ENCODE results near the gene EXO5. TPM values are rescaled to one million over a fixed set of nuclear protein-coding genes. Genes with fewer than 3 reads are reported as not detected.

EXO5 gene
- polyA plus RNA-seq, 6 donors from 2014 or later = 5.5 to 16.2 (median 7.4) TPM

DNA sequence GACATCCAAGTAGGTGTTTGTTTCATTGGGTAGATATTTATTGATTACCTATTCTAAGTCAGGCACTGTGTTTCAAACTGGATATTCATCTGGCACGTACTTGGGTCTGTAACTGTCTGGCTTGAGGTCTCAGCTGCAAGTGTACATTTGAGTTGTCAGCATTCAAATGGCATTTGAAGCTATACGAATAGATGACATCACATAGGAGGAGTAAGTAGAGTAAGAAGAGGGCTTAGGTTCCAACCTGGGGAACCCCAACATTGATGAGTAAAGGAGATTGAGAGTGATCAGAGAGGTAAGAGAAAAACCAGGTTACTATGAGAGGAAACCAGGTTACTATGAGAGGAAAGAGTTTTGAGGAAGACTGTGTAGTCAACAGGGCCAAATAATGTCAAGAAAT is 53.6 kb downstream of the EXO5 start:
- DNase-seq (no peak), ATAC-seq (ENCODE audit: low read depth in 2 of 2) (no peak)
- H3K9me3 Mint-ChIP-seq = peaks cover 0 to 10% (median 2%) of the 10 kb centered on the region in 7 donors
- peaks cover 9 to 23% (median 16%) of the 10 kb centered on the region in 3 donors for H3K27me3 Mint-ChIP-seq
- no peak overlapping the region for H3K4me3 Mint-ChIP-seq
- no peaks in the 10 kb centered on the region for H3K36me3 Mint-ChIP-seq
- H3K4me1 Mint-ChIP-seq = no peaks in the 10 kb centered on the region
- H3K27ac Mint-ChIP-seq = no peak overlapping the region

- H3K27me3 Mint-ChIP-seq = peaks cover 9 to 23% (median 16%) of the 10 kb centered on the region in 3 donors
- H3K36me3 Mint-ChIP-seq = no peaks in the 10 kb centered on the region
- no peak overlapping the region for H3K4me3 Mint-ChIP-seq
- H3K27ac Mint-ChIP-seq = no peak overlapping the region
- ATAC-seq (ENCODE audit: low read depth in 2 of 2) = no peak
- no peak for DNase-seq
- H3K4me1 Mint-ChIP-seq = no peaks in the 10 kb centered on the region
- peaks cover 0 to 10% (median 1%) of the 10 kb centered on the region in 7 donors for H3K9me3 Mint-ChIP-seq
These were observed 54.7 kb downstream of the EXO5 start for GRCh38 chr1:40563266-40563665.

DNA sequence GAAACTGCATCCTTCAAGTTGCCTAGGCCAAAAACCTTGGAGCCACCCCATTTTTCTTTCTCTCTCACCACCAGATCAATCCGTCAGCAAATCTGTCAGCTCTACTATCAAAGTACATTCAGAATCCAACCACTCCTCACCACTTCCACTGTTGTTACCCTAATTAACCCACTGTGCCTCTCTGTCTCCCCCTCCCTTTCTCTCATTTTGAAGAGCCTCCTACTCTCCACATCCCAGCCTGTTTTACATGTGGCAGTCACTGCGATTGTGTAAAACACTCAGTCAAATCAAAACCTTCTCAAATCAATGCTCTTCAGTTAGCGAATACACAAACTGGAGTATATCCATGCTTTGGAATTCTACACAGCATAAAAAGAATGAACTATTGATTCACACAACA is 55.9 kb downstream of the EXO5 start:
- peaks cover 0 to 10% (median 1%) of the 10 kb centered on the region in 7 donors for H3K9me3 Mint-ChIP-seq
- ATAC-seq (ENCODE audit: low read depth in 2 of 2) = no peak
- no peak overlapping the region for H3K4me3 Mint-ChIP-seq
- H3K27ac Mint-ChIP-seq = peak overlapping the region in 1 of 6 donors; percentile 28
- no peak for DNase-seq
- H3K27me3 Mint-ChIP-seq = peaks cover 9 to 23% (median 16%) of the 10 kb centered on the region in 3 donors
- no peaks in the 10 kb centered on the region for H3K36me3 Mint-ChIP-seq
- H3K4me1 Mint-ChIP-seq = no peaks in the 10 kb centered on the region

- no peak overlapping the region for H3K4me3 Mint-ChIP-seq
- H3K36me3 Mint-ChIP-seq = no peaks in the 10 kb centered on the region
- no peaks in the 10 kb centered on the region for H3K4me1 Mint-ChIP-seq
- DNase-seq (no peak), ATAC-seq (ENCODE audit: low read depth in 2 of 2) (no peak)
- H3K27ac Mint-ChIP-seq = peak overlapping the region in 1 of 6 donors; percentile 28
- H3K27me3 Mint-ChIP-seq = peaks cover 9 to 23% (median 16%) of the 10 kb centered on the region in 3 donors
- H3K9me3 Mint-ChIP-seq = peaks cover 0 to 7% (median 1%) of the 10 kb centered on the region in 7 donors
These were observed 56.3 kb downstream of the EXO5 start for GRCh38 chr1:40564913-40565312.

Other genes with a start within 250 kb of the EXO5 start
- 1 to 10 TPM; 1.3 to 5.6 (median 3.2) TPM for gene COL9A2, start 191.5 kb upstream of the EXO5 start, polyA plus RNA-seq (ENCODE audit: low read depth in 6 of 6)
- 100 to 1,000 TPM; 480 to 946 (median 649) TPM for gene SMAP2, start 135.0 kb upstream of the EXO5 start, polyA plus RNA-seq (ENCODE audit: low read depth in 6 of 6)
- gene ZFP69B, start 58.3 kb upstream of the EXO5 start, polyA plus RNA-seq (ENCODE audit: low read depth in 6 of 6) = 1 to 10 TPM in 5 of 6 donors, not detected in 1; 1.1 to 3.2 (median 2.0) TPM
- gene ZFP69, start 31.5 kb upstream of the EXO5 start, polyA plus RNA-seq (ENCODE audit: low read depth in 6 of 6) = 1 to 10 TPM in 5 of 6 donors, not detected in 1; 3.4 to 6.8 (median 6.2) TPM
- 1 to 10 TPM; 2.7 to 5.5 (median 4.5) TPM for gene ZNF684, start 22.9 kb downstream of the EXO5 start, polyA plus RNA-seq (ENCODE audit: low read depth in 6 of 6)
- gene RIMS3, start 156.9 kb downstream of the EXO5 start, polyA plus RNA-seq (ENCODE audit: low read depth in 6 of 6) = 1 to 10 TPM in 5 of 6 donors, under 1 TPM in 1; 0.93 to 2.9 (median 1.8) TPM
- gene NFYC, start 182.9 kb downstream of the EXO5 start, polyA plus RNA-seq (ENCODE audit: low read depth in 6 of 6) = 10 to 100 TPM; 60.3 to 95.4 (median 73.0) TPM